ENCODE measurements around the gene CDX2.

- TF ChIP-seq POLR2AphosphoS5 (IDR thresholded peaks at IDR 0.05; ENCODE audit: low read depth, low read length) (no peak), CTCF (IDR thresholded peaks at IDR 0.05) (no peak), TCF7L2 (IDR thresholded peaks at IDR 0.05; ENCODE audit: low read depth, low read length) (no peak), SIN3A (IDR thresholded peaks at IDR 0.05; ENCODE audit: borderline replicate concordance, insufficient read depth, low read depth, low read length) (no peak), REST (IDR thresholded peaks at IDR 0.05; ENCODE audit: insufficient read depth in 1 of 2, low read depth in 2 of 2, low read length in 1 of 2) (no peak)
Measured at GRCh38 chr13:27915301-27916207, 53.6 kb downstream of the CDX2 start.
